ENCODE data around the gene PLBD2.

DNA sequence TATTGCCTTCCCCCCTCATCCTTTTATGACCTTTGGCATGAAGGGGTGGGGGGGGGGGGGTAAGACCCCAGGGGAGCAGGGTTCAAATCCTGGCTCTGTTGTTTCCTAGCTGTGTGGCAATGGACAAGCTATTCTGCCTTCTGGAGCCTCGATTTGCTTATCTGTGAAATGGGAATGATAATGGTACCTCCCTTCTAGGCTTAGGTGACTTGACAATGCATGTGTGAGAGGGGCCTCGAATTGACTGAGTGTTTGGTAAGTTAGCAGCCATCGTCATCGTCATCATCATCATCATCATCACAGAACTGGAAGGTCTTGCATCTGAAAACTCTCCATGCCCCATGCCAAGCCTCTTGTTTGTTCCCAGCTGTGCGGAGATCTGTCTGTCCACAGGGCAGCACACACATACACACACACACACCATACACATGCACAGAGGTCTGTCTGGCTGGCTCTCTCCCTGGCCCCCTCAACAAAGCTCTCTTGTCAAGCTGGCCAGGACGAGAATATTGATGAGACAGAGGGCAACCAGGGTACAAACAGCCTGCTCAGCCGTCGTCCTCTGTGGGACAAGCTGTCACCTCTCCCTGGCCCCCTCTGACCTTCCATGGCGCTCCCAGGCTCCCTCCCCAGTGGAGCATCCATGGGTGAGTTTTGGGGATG, 51.2 kb downstream of the PLBD2 start:
- no peak for TF ChIP-seq CTCF (conservative IDR thresholded peaks at IDR 0.05)
- TF ChIP-seq EZH2 (IDR thresholded peaks at IDR 0.05; ENCODE audit: low read depth), result no peak

Measured in PC-9 (cell line).